Large intestine (tissue), 3 donors: ENCODE data around the gene GRIK5. TPM values are rescaled to one million over a fixed set of nuclear protein-coding genes. Genes with fewer than 3 reads are reported as not detected.
"Not testable (repeated sequence)": the region's sequence is repeated elsewhere in the genome, so short reads cannot be mapped to it uniquely, and the experiment has no call there.

Experiments
- DNase-seq, 2 donors: peaks; one replicate each; pipeline versions ENCODE4 v3.0.0 to v3.0.0-alpha.2; 2013
- H3K27ac ChIP-seq: one replicate; pipeline ENCODE4 v1.5.1; 2013; ENCODE audit warnings: low read length
- H3K27me3 ChIP-seq: 2 replicates; pipeline ENCODE4 v1.6.1; 2013; ENCODE audit warnings: low read length; ENCODE audit not compliant: control insufficient read depth, insufficient read depth
- H3K36me3 ChIP-seq: 2 replicates; pipeline ENCODE4 v1.6.1; 2013; ENCODE audit warnings: low read length; ENCODE audit not compliant: control insufficient read depth, insufficient read depth
- H3K4me1 ChIP-seq: one replicate; pipeline ENCODE4 v1.6.1; 2013; ENCODE audit warnings: low read length; ENCODE audit not compliant: control insufficient read depth, insufficient read depth
- H3K4me3 ChIP-seq: one replicate; pipeline ENCODE4 v1.5.1; 2013; ENCODE audit warnings: low read length
- H3K9me3 ChIP-seq: one replicate; pipeline ENCODE4 v1.6.1; 2013; ENCODE audit warnings: mild to moderate bottlenecking, low read depth, low read length, moderate library complexity; ENCODE audit not compliant: control insufficient read depth
- WGBS: methylation state at CpG from one replicate; pipeline ENCODE4 v1.1.5; 2013; ENCODE audit warnings: low lambda C conversion rate; ENCODE audit not compliant: insufficient coverage; 5-methylcytosine and 5-hydroxymethylcytosine counted together
- polyA plus RNA-seq: library from polyadenylated mRNA; unstranded; fragments of 120-200 nt; gene quantifications from one replicate; pipeline ENCODE4 v1.2.1, GENCODE V29; 2013

The GRIK5 gene
- polyA plus RNA-seq, 1 donor: 4.7 TPM

DNA sequence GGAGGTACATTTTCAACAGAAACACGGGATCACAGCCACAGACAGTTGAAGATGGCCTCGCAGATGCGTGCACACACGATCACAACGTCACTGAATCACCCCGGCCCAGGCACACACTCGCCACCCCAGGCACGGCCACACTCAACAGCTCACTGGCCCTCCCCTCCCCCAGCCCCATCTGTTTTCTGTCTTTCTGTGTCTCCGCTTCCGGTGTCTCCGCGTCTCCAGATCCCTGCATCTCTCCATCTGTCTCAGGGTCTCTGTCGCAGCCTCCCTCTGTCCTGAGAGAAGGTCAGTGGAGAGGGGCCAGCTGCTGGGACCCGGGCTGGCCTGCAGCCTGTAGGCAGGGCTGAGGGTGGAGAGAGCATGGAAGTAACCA, 72.2 kb downstream of the GRIK5 start:
- Histone ChIP-seq H3K4me1 (no peaks in the 10 kb centered on the region), H3K27me3 (peaks cover 83% of the 10 kb centered on the region), H3K27ac (no peak overlapping the region), H3K9me3 (peaks cover 3% of the 10 kb centered on the region), H3K36me3 (no peaks in the 10 kb centered on the region), H3K4me3 (no peak overlapping the region)
- no CpG with 5 or more reads among the region's 14 CpGs for WGBS
- DNase-seq: no peak

- Histone ChIP-seq H3K27me3 (peaks cover 86% of the 10 kb centered on the region), H3K4me1 (no peaks in the 10 kb centered on the region)
Measured at GRCh38 chr19:41997121-41997850, 72.7 kb downstream of the GRIK5 start.

GRCh38 chr19:41995959-41996797, 73.8 kb downstream of the GRIK5 start:
- DNase-seq: no peak
- Histone ChIP-seq H3K27ac (no peak overlapping the region), H3K4me1 (no peaks in the 10 kb centered on the region), H3K9me3 (peaks cover 3% of the 10 kb centered on the region), H3K36me3 (no peaks in the 10 kb centered on the region), H3K27me3 (peaks cover 84% of the 10 kb centered on the region), H3K4me3 (no peak overlapping the region)
- WGBS: 70% methylated on average over 3 of the region's 12 CpGs

More at GRCh38 chr19:41997121-41997850, 72.7 kb downstream of the GRIK5 start:
- Histone ChIP-seq H3K27ac (no peak overlapping the region), H3K36me3 (no peaks in the 10 kb centered on the region), H3K4me3 (no peak overlapping the region), H3K9me3 (peaks cover 3% of the 10 kb centered on the region)
- DNase-seq: peak in 1 of 2 donors; percentile 22
- 0% methylated on average over 7 of the region's 35 CpGs for WGBS

DNA sequence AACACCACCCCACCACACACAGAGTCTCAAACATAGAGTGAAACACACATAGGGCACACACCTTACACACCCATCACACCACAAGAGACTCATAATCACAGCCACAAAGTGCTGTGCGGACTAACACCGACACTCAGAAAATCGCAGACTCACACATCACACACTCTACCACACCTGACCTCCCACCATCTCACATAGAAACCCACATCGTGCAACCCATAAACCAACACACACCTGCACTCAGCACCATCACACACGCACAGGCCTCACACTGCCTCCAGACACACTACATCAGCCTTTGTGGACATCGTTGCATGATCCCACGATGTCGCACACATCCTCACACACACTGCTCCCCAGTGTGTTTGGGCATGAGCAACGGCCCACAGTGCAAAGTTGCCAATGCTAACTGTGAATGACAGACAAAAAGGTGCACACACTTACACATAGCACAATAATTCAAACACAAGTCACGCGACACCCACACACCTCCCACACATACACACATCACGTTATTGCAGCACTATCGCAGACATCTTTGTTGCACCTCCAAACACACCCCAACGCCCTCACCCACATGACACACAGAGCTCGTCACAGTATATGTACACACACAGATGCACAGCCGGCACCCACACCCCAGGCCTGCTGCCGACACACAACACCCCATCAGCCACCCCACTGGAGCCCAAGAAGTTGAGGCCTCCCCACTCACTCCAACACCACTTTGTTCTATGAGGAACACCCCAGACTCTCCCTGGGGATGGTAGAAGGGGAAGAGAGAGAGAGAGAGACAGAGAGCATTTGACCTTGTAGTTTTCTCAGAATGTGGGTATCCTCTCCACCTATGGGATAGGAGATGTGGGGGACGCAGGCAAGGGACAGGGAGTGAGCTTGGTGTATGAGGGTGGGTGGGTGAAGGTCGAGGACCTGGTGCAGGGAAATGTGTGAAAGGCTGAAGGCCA, 74.7 kb downstream of the GRIK5 start:
- H3K4me3 ChIP-seq: no peak overlapping the region
- peaks cover 3% of the 10 kb centered on the region for H3K9me3 ChIP-seq
- no peaks in the 10 kb centered on the region for H3K4me1 ChIP-seq
- H3K27me3 ChIP-seq: peaks cover 80% of the 10 kb centered on the region
- no peak overlapping the region for H3K27ac ChIP-seq
- H3K36me3 ChIP-seq: no peaks in the 10 kb centered on the region
- WGBS: 60% methylated on average over 1 of the region's 19 CpGs
- no peak for DNase-seq

GRCh38 chr19:41994521-41994971, 75.5 kb downstream of the GRIK5 start:
- no CpG with 5 or more reads among the region's 13 CpGs for WGBS
- Histone ChIP-seq H3K4me3 (no peak overlapping the region), H3K36me3 (no peaks in the 10 kb centered on the region), H3K9me3 (peaks cover 3% of the 10 kb centered on the region), H3K27ac (no peak overlapping the region), H3K4me1 (no peaks in the 10 kb centered on the region), H3K27me3 (peaks cover 73% of the 10 kb centered on the region)
- no peak for DNase-seq

DNA sequence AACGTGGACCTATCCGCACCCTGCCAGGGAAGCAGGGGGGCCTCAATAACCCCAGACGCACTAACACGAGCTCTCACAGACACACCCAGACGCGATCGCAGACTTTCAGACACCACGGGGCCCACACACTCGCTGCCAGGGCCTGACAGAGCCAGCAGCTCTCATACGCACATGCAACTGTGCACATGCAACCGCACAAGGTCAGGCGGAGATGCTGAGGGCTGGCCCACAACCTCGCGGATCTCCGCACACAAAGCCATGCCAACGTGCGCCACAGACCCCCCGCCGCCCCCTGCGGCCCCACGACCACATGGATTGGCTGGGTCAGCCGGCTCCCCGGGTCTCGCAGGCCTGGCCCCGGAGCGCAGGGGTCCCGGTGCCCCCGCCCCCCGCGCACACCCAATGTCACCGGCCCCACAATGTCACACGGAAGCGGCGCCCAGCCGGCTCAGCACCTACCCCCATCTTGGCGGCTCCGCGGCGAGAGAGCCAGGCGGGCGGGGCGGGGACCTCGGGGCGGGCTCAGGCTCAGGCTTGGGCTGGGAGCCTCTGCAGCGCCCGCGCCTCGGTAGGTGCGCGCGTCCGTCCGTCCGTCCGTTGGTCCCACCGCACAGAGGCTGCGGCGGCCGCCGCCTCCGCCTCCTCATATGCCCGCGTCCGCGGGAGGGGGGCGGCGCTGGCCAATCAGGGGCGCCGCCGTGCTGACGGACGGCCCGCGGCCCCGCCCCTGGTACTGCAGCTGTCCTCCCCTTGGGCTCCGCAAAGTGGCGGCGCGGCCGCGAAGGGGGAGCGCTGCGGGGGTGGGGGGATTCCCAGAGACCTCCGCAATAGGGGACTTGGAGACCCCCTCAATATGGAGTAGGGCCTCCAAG, 76.2 kb downstream of the GRIK5 start, which contains the start of gene ATP1A3:
Gene ATP1A3 (minus strand): TSS at position 619 of the 872 bp plus-strand sequence. CDS start 154 bp downstream, at position 465.
- H3K36me3 ChIP-seq: no peaks in the 10 kb centered on the region
- no peaks in the 10 kb centered on the region for H3K4me1 ChIP-seq
- DNase-seq: peak; percentile 17 to 35
- WGBS: no CpG with 5 or more reads among the region's 84 CpGs
- peaks cover 68% of the 10 kb centered on the region for H3K27me3 ChIP-seq
- peaks cover 3% of the 10 kb centered on the region for H3K9me3 ChIP-seq
- no peak within 1 kb of the TSS for H3K4me3 ChIP-seq
- no peak within 1 kb of the TSS for H3K27ac ChIP-seq

DNA sequence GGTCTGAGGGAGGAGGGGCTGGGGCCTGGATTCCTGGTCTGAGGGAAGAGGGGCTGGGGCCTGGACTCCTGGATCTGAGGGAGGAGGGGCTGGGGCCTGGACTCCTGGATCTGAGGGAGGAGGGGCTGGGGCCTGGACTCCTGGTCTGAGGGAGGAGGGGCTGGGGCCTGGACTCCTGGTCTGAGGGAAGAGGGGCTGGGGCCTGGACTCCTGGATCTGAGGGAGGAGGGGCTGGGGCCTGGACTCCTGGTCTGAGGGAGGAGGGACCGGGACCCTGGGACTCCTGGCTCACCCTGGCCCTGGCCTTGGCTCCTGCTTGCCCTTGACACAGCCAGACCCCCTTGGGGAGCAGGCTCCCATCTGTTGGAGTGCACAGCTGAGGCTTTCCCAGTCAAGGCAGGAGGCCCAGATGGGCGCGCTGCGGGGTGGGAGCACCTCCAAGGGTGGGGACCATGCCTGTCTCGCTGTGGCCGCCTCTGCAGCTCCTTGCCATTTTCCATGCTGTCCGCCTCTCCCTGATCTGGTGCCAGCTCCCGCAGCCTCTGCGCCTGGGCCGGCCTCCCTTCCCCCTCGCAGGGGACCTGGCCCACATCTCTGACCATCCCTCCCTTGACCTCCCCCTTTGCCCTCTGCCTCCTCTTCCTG, 78.0 kb downstream of the GRIK5 start:
- WGBS: 80% methylated on average over 1 of the region's 11 CpGs
- not testable (repeated sequence) for H3K27ac ChIP-seq, H3K36me3 ChIP-seq, DNase-seq, H3K4me3 ChIP-seq, H3K4me1 ChIP-seq, H3K9me3 ChIP-seq
- H3K27me3 ChIP-seq: peaks cover 52% of the 10 kb centered on the region

- Histone ChIP-seq H3K4me3 (no peak overlapping the region), H3K27me3 (peaks cover 42% of the 10 kb centered on the region), H3K4me1 (no peaks in the 10 kb centered on the region), H3K27ac (no peak overlapping the region), H3K9me3 (no peaks in the 10 kb centered on the region), H3K36me3 (no peaks in the 10 kb centered on the region)
- WGBS: no CpG with 5 or more reads among the region's 15 CpGs
- no peak for DNase-seq
Measured at GRCh38 chr19:41991025-41991424, 79.0 kb downstream of the GRIK5 start.

DNA sequence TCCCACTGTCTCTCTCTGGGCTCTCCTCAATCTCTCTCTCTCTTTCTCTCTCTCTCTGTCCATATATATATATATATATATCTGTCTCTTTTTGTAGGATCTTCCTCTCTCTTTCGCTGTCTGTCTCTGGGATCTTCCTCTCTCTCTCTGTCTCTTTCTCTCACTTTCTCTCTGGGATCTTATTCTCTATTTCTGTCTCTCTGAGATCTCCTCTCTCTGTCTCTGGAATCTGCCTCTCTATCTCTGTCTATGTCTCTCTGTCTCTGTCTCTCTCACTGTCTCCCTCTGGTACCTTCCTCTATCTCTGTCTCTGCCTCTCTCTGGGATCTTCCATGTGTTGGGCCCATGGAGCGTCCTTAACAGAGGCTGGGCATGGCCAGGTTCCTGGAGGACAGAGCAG, 79.4 kb downstream of the GRIK5 start:
- WGBS: 100% methylated on average over 1 of the region's 2 CpGs
- Histone ChIP-seq H3K27ac (no peak overlapping the region), H3K9me3 (no peaks in the 10 kb centered on the region), H3K4me1 (no peaks in the 10 kb centered on the region), H3K36me3 (no peaks in the 10 kb centered on the region), H3K27me3 (peaks cover 38% of the 10 kb centered on the region), H3K4me3 (no peak overlapping the region)
- no peak for DNase-seq
